IPS DF 19.7 (cell line): ENCODE data around the gene NKG7.

ENCODE experiments used
- DNase-seq: peaks from one replicate; pipeline ENCODE4 v3.0.0-alpha.2; 2013; ENCODE audit warnings: low read depth, low spot score

Gene NKG7

GRCh38 chr19:51338563-51339312, 33.7 kb downstream of the NKG7 start:
- no peak for DNase-seq

DNA sequence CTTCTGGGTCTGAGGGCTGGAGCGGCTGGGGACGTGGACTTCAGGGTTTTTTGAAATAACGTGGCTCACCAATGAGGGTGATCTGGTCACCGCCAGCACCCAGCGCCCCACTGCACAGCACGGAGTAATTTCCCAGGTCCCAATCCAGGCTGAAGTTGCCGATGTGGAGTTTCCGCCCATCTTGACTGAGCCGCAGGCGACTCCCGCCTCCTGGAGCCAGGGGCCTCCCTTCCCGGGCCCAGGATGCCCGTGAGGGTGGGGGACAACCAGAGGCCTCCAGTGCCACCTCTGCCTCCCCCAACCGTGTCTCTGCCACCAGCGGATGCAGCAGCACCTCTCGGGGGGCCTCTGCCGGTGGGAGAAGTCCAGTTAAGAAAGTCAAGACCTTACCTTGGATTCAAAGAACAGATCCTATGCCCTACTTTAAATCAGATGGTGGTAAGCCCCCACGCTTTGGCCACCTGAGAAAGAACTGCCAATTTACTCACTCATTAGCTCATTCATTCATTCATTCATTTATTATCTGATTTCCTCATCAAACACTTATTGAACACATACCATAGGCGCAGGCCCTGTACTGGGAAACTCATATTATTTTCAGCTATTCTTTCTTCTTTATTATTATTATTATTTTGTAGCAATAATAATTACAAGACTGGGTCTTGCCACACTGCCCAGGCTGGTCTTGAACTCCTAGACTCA, 34.4 kb downstream of the NKG7 start:
- DNase-seq, result no peak

DNA sequence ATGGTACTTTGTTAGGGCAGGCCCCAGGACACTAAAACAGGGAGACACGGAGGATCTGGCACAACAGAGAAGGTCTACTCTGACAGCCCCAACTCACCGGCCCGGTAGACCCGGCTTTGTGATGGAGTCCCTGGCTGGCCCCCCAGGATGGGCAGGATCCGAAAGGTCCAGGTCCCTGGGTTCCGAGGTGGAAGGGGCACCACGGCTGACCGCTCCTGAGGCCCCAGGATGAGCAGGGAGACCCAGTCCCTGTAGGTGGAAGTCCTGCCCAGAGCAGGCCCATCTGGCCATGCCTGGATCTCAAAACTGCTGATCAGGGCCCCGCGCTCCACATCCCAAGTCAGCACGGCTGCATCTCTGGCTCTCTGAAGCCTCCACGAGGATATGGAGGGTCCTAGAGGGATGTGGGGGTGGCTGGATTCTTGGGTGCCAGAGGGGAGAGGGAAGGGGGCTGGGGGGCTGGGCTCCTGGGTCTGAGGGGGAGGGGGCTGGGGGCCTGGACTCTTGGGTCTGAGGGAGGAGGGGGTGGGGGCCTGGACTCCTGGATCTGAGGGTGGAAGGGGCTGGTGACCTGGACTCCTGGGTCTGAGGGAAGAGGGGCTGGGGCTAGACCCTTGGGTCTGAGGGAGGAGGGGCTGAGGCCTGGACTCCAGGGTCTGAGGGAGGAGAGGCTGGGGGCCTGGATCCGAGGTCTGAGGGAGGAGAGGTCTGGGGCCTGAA, 35.2 kb downstream of the NKG7 start:
- DNase-seq, result no peak

DNA sequence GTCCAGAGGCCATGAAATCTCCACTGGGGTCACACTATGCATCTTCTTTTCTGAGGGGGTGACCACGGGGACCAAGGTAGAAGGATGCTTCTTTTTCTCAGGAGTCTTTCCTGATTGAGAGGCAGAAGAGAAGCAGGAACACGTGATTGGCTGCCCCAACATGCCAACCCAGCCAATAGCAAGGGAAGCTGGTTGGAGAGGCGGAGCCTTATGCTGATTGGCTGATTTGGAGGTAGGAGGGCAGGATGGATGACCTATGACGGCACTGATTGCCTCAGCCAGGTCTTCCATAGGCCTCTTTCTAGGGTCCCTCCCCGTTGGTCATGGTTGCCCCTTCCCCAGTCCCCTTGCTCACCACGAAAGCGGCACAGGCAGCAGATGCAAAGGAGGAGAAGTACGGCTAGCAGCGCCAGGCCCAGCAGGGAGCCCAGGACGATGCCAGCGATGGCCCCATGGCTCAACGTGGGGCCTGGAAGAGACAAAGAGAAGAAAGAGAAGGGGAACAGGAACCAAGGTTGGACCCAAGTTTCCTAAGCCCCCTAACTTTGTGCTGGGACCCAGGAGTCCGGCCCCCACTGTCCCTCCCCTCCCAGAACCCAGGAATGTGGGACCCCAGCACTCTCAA, 38.5 kb downstream of the NKG7 start:
- DNase-seq, result no peak

GRCh38 chr19:51331716-51332115, 40.7 kb downstream of the NKG7 start:
- no peak for DNase-seq

GRCh38 chr19:51331193-51331592, 41.3 kb downstream of the NKG7 start:
- no peak for DNase-seq

DNA sequence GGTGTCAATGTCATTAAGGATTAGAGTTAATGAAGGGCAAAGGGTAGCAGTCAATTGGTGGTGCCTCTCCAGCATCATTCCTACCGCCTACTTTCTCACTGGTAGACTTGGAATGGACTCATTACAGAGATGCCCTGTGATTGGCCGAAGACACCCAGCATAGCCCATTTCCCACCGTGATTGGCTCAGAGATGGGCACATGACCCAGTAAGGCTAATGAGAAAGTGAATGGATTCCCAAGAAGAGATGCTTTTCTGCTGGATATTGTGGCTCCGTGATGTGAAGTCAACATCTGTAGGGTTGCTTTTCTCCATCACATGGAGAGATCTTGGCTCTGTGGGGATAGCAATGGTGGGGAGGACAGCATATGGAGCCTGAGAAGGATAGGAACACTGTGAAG, 42.1 kb downstream of the NKG7 start:
- DNase-seq, result no peak

DNA sequence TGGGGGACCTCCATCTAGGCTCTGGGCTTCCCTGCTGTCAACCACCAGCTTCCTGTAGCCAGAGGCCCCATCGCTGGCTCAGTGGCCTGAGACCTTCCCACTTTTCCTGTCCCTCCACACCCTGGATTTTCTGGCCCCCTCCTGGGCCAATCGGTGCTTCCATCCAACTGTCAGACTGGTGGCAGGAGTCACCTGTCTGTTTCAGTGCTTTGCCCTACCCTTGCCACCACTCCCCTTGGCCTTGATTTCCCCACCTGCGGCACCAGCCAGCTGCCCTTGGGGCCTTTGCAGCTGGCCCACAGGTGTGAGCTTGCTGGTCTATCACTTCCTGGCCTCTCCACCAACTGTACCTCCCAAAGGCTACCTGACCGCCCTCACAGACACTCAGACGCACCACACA, 43.0 kb downstream of the NKG7 start:
- DNase-seq, result no peak

- DNase-seq, result no peak
Measured at GRCh38 chr19:51327066-51328001, 45.1 kb downstream of the NKG7 start.

DNA sequence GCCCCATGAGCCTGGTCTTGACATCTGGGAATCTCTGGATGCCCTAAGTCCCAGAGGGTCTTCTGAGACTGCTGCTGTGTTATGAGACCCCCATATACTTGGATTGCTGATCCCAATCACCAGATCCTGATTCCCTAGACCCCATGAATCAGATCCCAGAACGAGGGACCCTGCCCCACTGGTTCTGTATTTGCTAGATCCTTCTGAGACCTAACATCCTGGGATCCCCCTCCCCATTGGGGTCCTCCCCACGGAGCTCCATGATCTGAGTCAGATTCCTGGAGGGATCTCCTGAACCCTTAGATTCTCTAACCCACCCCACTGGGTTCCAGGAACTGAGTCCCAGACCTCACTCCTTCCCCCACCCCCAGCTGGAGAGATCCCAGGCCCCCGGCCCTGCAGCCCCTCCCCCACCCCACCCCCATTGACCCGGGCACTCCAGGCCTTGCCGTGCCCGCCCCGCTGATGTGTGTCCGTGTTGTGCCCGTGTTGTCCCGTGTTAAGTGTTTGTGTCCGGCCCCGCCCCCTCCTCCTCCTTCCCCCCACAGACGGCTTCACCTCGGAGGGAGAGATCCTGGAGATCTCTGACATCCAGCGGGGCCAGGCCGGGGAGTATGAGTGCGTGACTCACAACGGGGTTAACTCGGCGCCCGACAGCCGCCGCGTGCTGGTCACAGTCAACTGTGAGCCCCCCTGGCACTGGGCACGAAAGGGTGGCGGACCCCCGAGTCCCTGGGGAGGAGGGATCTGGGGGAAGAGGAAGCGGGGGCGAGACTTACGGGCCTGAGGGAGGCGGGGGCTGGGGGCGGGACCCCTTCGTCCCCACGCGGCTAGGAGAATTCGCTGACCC, 46.0 kb downstream of the NKG7 start:
- DNase-seq, result no peak

DNA sequence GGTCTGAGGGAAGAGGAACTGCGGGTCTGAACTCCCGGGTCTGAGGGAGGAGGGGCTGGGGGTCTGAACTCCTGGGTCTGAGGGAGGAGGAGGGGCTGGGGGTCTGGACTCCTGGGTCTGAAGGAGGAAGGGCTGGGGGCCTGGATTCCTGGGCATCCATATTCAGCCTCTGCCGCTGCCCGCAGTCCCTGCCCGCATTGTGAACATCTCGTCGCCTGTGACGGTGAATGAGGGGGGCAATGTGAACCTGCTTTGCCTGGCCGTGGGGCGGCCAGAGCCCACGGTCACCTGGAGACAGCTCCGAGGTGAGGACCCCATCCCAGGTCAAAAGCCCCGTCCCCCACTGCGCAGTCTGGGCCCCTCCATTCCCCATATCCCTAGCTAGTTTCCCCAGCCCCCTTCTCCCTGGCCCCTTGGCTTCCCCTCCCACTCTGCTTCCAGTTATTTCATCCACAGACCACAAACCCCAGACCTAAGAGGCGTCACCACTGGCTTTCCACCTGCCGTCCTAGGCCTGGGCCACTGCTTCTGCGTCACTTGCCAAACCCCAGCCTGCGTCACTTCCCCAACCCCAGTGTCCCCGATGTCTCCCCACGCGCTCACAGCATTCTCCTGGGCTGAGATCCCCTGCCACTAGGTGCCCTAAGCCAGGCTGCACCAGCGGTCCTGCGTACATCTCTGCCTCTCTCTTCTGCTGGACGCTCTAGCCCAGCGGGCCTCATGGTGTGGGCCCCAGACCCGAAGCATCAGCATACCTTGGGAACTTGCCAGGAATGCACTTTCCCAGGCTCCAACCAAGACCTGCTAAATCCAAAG, 47.1 kb downstream of the NKG7 start:
- no peak for DNase-seq

DNA sequence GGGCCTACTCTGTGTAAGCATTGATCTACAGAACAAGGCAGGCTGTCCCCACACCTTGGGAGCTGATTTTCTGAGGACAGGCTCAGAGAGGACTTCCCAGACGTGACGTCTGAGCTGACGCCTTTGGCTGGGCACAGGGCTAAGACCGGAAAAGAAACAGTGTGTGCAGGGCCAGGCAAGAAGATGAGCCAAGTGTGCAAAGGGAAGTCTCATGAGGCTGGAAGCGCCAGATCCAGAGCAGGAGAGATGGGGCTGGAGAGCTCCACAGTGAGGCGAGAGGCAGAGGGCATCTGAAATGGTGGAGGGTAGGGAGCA, 48.3 kb downstream of the NKG7 start:
- no peak for DNase-seq

DNA sequence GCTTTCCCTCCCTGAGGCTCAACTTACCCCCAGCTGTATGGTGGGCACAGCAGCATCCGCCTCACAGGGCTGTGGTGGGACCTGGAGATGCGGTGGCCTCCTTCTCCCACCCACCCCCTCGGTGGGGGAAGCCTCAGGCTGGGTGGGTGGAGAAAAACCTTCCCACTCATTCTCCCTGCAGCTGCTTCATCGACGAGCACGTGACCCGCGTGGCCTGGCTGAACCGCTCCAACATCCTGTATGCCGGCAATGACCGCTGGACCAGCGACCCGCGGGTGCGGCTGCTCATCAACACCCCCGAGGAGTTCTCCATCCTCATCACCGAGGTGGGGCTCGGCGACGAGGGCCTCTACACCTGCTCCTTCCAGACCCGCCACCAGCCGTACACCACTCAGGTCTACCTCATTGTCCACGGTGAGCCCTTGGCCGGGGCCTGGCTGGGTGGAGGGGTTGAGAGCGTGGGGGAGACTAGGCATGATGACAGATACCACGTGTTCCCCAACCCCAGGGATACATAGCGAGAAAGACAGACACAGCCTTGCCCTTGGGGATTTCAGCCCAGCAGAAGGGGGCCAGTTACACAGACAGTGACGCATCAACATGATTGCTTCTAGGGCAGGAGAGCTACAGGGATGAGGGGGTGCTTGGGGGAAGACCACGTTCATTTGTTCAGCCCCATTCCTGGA, 48.8 kb downstream of the NKG7 start:
- DNase-seq, result no peak

DNA sequence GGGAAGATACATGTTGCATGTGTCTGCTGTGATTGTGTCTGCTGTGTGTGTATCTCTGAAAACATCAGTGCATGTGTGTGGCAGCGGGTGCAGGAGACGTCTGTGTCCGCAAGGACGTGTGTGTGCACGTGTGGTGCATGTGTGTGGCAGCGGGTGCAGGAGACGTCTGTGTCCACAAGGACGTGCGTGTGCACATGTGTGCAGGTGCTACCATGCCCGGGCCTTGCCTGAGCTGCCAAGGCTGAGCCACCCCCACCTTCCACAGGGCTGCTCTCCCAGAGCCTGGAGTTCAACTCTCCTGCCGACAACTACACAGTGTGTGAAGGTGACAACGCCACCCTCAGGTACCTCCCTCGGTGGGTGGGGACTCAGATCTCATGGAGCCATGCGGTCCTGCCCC, 50.7 kb downstream of the NKG7 start:
- DNase-seq, result no peak
